Stromal cell of bone marrow (primary cell): ENCODE measurements around the gene NOTCH3.

Experiments used
- DNase-seq: peaks from one replicate; pipeline ENCODE4 v3.0.0-alpha.2; 2012; ENCODE audit warnings: low read depth

Gene NOTCH3

DNA sequence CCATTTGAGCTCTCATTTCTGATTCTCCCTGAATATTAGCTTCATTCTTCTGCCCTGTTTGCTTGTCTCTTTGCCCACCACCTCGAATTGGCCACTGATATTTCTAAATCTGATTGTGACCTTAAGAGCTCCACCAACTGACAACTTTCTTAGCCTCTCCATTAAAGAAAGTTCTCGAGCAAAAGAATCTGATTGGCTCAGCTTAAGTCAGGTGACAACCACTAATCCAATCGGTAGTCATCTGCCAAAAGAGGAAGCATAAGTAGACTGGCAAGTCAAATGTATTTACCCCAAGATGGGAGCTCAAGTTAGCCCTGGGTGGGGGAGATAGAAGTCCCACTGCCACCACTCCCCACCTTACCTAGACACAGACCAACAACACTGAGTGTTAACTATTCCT, 41.5 kb downstream of the NOTCH3 start:
- DNase-seq: no peak

DNA sequence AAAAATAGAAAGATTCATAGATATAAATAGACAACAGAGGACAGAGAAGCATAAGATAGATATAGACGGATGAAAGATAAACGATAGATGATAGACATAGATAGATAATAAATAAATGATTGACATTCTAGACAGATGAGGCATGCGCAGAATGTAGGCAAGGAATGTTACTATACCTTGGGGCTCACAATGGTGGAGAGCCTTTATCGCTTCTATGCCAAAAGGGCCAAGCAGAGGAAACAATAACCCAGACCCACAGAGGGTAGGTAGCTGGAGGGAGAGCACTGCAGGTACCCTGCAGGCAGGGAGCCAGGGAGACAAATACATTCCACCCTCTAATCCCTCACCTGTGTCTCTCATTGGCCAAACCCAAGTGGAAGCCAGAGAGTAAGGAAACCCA, 44.4 kb downstream of the NOTCH3 start:
- no peak for DNase-seq

DNA sequence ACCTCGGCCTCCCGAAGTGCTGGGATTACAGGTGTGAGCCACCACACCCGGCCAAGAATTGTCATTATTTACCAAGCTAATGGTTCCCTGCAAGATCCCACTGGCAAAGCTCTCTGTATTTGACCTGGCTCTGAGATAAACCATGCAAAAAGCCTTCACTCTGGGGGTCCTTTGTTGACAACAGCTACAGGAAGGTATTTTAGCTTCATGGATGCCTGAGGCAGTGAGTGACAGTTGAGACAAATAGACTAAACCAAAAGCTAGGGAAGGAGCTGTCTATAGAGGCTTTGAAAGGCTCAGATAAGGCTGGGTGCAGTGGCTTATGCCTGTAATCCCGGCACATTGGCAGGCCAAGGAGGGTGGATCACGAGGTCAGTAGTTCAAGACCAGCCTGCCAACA, 45.5 kb downstream of the NOTCH3 start:
- no peak for DNase-seq

DNA sequence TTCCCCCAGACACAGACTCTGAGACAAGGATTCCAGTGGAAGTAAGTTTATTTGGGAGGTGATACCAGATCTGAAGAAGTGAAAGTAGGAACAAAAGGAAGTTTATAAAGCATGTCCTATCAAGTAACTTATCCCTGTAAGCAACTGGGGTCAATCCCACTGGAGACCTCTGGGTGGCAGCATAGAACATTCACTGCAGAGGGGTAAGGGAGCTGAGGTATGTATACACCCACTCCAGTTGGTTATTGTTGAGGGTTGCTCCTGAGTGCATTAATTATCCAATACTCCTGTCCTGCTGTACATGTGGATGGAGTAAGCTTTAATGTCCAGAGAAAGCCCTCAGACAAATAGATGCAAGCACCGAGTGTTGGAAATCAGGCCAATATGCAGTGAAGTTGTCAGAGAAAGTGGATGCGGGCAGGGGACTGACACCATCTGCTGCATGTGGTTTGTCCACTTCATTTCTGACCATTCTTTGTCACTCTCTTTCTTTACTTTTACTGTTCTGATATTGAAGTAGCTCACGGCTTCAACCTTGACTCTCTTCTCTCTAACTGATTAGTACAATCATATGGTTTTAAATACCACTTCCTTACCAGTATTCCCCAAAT, 46.7 kb downstream of the NOTCH3 start:
- DNase-seq: peak; percentile 14

DNA sequence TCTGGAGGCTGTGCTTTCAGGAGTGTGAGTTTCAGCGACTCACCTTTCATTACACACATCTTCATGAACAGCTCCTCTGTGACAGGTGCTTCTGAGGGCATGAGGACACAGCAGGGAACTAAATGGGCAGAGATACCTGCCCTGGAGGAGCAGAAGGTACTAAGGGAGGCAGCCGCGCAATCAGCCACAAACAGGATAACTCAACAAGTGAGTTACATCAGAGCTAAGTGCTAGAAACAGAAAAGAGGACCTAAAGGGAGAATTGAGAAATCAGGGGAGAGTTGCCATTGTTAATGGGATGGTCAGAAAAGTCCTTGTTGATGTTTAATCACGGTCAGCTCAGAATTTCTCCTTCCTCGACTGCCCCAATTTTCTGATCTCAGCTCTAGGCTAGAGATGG, 51.1 kb downstream of the NOTCH3 start:
- DNase-seq: no peak

DNA sequence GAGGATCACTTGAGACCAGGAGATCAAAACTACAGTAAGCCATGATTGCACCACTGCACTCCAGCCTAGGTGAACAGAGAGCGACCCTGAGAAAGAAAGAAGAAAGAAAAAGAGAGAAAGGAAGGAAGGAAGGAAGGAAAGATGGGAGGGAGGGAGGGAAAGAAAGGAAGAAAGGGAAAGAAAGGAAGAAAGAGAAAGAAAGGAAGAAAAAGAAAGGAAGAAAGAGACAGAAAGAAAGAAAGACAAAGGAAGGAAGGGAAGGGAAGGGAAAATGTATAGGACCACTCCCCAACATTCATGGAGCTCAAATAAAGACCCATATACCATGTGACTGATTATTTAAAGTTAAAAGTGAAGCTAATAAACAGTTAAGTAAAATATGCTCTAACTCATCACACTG, 53.7 kb downstream of the NOTCH3 start:
- no peak for DNase-seq

DNA sequence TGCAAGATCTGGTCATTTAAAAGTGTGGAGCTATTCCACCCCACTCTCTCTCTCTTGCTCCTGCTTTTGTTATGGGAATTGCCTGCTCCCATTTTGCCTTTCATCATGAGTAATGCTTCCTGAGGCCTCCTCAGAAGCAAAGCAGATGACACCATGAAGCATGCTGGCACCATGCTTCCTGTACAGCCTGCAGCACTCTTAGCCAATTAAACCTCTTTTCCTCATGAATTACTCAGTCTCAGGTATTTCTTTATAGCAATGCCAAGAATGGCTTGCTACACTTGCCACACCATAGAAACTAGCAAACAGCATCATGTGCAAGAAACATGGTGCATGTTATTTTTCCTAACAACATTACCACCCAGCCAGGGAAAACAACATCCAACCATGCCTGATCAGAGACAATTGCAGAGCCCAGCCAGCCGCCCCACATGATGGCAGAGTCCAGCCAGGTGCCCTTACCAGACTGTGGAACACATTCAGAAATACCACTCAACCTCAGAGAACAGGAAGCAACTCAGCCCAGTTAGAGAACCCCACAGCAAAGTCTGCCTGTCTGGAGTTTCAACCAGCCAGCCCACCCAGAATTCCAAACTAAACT, 56.6 kb downstream of the NOTCH3 start:
- DNase-seq: no peak

DNA sequence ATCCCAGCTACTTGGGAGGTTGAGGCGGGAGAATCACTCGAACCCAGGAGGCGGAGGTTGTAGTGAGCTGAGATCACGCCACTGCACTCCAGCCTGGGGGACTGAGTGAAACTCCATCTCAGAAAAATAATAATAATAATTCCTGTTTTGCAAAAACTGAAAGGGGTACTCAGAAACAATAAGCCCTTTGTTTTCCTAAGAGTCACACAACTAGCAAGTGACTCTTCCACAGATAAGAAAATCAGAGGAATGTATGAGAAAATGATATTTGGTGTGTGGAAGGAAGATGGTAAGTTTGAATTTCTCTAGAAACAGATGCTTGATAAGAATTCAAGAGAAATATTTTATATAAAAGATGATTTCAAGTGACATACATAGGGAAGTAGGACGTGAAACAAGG, 58.5 kb downstream of the NOTCH3 start:
- no peak for DNase-seq

DNA sequence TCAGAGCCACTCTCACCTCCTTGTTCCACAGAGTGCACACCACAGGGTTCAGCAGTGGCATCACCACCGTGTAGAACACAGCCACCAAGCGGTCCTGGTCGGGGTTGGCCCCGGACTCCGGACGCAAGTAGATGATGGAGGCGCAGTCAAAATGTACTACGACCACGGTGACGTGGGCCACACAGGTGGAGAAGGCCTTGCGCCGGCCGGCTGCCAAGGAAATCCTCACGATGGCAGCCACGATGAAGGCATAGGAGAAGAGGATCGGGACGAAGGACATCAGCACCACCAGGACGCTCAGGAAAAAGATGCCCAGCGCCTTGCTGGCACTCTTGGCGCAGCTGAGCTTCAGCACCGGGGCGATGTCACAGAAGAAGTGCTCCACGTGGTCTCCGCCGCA, 59.7 kb downstream of the NOTCH3 start:
- DNase-seq: no peak

DNA sequence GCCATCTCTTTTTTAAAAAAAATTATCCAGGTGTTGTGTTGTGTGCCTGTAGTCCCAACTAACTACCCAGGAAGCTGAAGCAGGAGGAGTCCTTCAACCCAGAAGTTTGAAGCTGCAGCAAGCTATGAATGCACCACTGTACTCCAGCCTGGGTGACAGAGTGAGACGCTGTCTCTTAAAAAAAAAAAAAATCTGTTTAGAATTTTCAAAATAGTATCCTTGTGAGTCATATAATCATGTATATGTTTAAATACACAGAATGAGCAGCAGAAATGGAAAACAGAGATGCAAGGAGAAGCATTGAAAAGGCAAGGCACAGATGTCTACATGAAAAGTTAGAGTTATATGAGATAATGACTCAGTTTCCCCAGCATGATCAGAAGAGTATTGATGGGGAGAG, 62.4 kb downstream of the NOTCH3 start:
- no peak for DNase-seq

DNA sequence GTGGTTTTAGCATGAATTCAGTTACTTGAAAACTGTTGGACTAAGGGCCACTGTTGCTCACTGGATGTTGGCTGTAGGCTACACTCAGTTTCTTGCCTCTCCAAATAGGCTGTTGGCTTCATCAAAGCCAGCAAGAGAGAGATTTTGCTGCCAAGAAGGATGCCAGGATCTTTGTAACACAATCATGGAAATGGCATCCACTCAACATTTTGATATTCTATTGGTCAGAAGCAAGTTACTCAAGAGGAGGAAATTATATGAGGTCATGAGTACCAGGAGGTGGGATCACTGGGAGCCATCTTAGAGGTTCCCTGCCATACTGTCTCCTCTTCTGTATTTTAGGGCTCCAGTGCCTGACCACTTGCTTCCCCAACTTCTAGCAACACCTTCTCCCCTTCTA, 63.0 kb downstream of the NOTCH3 start:
- DNase-seq: no peak

DNA sequence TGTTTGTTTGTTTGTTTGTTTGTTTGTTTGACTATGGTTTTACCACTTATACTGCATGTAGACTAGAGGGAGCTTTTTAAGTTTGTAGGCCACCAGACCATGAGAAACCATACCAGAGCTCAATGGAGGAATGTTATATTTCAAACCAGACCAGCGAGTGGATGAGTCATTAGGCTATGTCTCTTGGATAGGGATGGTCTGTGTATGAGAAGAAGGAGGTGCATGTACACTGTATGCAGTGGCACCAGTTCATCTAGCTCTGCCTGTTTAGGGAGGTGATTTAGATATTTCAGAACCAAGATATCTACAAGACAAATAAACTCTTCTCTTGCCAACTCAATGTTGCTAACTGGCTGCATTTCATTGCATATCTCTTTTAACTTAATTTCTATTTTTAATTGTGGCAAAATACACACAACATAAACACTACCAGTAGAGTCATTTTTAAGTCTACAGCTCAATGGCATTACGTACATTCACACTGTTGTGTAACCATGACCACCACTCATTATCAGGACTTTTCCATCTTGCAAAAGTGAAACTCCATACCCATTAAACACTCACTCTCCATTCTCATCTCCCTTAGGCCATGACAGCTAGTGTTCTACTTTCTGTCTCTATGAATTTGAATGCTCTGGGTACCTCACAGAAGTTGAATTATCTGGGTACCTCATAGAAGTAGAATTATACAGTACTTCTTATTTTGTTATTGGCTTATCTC, 64.4 kb downstream of the NOTCH3 start:
- DNase-seq: no peak

DNA sequence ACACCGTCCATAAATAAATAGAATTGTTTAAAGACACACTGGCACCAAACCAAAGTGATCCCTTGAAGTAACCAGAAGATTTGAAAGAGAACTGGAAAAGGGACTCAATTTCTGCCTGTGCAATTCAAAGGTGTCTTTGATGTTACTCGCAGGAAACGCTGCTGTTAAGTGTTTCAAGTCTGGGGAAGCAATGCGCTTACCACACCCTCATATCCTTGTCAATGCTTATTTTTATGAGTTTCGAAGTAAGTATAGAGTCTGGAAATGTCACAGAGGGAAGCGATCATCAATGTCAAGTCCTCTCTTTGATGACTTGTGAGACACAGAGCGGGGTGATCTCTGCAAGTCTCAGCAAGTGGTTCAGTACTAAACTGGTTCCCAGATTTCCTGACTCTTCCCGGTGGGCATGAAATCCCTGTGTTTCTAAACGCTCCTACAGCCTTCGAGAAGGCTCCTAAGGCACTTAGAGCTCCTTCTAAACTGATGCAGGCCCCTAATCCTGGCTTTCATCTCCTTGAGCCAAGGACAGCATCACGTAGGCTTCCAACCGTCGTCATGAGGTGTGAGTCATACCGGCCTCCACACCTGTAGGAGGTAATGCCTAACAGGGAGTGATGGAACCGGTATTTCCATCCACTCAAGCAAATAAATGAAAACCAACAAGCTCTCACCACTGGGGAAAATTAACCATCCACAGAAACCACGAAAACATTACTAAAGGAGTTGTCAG, 70.8 kb downstream of the NOTCH3 start:
- DNase-seq: no peak

DNA sequence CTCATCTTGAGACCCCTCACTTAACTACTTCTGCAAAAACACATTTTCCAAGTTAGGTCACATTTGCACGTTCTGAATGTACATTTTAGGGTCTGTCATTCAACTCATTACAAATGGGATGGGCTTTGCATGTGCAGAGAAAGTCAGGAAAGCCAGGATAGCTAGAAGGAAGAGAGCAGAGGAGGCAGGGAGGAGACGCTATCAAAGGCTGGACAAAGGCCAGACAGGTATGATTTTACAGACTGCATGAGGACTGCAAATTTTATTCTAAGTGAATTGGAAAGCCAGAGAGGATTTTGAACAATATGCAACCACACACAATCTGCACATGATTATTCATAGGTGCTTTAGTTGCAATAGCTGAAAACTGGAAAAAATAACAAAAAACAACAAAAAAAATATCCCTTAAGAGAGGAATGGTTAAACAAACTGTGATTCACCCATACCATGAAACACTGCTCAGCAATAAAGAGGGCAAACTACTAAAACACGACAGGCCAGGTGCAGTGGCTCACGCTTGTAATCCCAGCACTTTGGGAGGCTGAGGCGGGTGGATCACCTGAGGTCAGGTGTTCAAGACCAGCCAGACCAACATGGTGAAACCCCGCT, 72.5 kb downstream of the NOTCH3 start:
- no peak for DNase-seq

DNA sequence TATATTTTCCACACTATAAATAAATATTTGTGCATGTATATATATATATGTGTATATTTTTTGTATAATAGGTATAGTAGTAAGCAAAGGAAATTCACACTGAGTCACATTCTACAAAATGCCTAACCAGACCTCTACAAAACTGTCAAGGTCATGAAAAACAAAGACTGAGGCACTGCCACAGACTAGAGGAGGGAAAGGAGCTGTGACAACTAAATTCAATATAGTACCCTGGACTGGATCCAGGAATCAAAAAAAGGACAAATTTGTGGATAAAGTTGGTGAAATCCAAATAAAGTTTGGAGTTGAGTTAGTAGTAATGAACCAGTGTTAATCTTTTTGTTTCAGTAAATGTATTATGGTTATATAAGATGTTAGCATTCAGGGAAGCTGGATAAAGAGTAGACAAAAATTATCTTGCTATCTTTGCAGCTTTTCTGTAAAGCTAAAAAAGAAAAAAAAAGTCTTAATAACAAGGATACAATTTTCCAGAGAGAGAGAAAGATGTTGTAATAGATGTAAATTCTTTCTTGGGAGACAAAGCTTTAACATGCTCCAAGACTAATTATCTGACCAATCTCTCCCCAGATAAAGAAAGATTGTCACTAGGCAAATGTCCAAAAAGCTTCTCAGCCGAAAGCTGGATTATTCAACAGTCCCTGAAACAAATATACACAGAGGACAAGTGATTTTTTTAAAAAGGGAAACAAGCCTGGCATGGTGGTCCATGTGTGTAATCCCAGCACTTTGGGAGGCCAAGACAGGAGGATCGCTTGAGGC, 74.5 kb downstream of the NOTCH3 start:
- no peak for DNase-seq

DNA sequence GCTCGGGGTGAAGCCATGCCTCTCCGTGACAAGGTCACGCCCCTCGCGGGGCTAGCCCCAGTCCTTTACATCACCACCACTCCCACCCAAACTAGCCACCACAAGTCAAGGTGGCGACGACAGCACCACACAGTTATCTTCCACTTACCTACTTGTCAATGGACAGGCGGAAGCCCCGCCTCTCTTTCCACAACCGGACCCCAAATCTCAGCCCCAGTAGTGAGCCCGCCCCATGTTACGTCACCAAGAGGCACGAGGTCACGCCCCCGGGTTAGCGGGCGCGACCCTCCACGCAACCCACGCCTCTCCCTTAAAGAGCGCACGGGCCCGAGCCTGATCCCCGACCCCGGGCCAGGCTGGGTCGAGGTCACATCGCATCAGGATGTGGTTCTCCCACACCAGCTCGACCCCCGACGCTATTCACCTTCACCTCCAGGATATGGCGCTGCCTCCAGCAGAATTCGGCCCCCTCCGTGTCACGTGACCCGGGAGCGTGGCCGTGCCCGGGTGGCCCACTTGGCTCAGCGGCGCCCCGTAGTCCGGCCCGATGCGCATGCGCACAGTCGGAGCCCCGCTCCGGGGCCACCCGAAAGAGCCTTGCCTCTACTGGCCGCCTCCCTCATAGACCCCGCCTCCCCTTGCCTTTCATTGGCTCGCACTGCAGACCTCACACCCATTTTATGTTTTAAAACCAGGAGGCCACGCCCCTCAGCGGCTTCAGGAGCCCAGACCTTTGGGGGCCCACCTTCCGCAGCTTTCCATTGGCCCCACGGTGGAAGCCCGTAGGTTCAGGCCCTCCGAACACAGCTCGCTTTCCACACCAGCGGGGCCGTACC, 75.3 kb downstream of the NOTCH3 start:
- peak; percentile 95 for DNase-seq

DNA sequence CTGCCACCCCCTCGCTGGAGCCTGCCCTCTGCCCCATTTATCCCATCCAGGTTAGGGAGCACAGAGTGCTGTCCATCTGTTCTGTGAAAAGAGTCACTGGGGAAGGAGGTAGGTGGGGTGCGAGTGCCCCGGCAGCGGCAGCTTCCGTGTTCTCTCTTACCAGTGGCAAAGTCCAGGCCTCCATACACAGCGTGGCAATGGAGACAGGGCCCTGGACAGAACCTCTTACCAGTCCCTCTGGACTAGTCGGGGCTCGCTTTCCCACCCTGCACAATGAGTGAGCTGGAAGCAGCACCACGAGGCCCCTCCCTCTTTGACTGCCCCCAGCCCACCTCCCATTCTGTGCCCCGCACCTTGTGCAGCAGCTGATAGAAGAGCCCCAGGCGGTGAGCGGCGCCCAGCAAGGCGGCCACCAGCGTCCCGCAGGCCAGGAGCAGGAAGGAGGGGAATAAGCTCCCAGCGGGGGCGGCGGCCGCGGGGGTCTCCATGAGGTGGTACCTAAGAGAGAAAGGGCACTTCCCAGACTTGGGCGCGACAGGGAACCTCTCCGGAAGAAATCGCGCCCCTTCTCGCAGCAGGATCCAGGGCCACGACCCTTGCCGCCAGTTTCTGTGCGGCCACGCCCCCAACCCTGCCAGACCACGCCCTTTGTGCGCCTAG, 76.1 kb downstream of the NOTCH3 start:
- no peak for DNase-seq

DNA sequence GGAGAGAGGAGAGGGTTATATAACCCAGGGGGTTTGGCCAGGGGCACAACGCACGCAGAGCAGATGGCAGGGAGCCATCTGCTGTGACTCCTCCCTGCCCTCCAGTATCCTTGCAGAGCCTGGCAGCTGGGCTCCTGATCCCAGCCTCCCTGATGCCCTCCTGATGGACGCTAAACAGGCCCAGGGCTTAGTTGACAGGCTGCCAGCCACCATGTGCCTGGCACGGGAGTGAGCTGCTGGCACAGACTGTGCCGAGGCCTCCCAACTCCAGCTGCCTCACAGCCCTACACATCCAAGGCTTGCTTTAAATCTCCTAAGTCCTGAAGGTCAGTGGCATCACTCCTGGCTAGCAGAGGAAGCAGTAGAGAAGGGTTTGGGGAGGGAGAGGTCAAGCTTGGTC, 76.9 kb downstream of the NOTCH3 start:
- no peak for DNase-seq

DNA sequence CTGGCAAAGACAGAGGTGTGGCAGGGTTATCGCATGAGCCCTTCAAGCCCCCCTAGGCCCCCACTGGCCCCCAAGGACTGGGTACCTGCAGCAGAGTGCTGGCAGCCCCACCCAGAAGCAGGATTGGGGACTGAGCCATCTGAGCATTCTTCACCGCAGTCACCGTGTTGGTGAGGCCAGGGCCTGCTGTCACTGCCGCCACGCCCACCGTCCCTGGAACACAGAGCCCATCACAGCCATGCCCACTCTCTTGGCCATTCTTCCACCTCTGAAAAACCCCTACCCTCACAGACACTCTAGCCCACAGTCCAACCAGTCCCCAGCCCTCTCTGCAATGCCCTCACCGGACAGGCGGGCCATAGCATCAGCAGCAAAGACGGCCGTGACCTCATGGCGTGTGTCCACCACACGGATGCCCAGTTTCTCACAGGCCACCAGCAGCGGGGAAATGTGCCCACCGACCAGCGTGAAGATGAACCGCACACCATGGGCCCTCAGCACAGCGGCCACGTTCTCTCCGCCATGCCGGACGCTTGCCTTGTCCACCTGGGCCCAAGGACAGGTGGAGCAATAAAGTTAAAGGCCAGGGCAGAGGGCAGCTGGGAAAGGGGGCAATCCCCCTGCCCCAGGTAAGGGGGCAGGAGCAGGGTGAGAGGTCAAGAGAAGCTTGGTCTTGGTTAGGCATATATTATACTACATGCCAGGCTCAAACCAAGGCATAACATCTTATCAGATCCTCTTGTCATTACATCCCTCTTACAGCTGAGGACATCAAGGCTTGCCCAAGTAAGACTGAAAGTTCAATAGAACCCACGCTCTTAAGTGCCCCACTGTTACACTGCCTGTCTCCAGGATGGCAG, 77.5 kb downstream of the NOTCH3 start:
- DNase-seq: no peak
